ENCODE results near the gene TMEM8B.

GRCh38 chr9:35905912-35906679 is 77.1 kb downstream of the TMEM8B start, which contains the start of gene HRCT1:
- TF ChIP-seq POLR2AphosphoS5 (IDR thresholded peaks at IDR 0.05; ENCODE audit: low read depth, low read length) (no peak), REST (IDR thresholded peaks at IDR 0.05; ENCODE audit: insufficient read depth in 1 of 2, low read depth in 2 of 2, low read length in 2 of 2) (no peak), SIN3A (IDR thresholded peaks at IDR 0.05; ENCODE audit: borderline replicate concordance, insufficient read depth, low read length) (no peak), TAF1 (IDR thresholded peaks at IDR 0.05; ENCODE audit: borderline replicate concordance, insufficient read depth, low read length) (no peak)

All from PFSK-1 (cell line).